GM18517 (cell line): Measurements from ENCODE around the gene KAT6B.
A peak's percentile ranks its signal among the peaks of the same experiment; 100 is the strongest.

ENCODE experiments used
- ATAC-seq: cut with Tn5 transposase; IDR thresholded peaks from one replicate; pipeline ENCODE4 v1.9.1; 2021; ENCODE audit warnings: mild to moderate bottlenecking, moderate library complexity; ENCODE audit not compliant: unreplicated experiment

Gene KAT6B

GRCh38 chr10:74977913-74978847 lies 151.8 kb downstream of the KAT6B start:
- peak; percentile 88 for ATAC-seq

GRCh38 chr10:74981831-74982633 lies 155.6 kb downstream of the KAT6B start:
- ATAC-seq = no peak

GRCh38 chr10:74982634-74982982 lies 156.2 kb downstream of the KAT6B start:
- ATAC-seq = no peak

GRCh38 chr10:74983383-74983782 lies 157.0 kb downstream of the KAT6B start:
- no peak for ATAC-seq

GRCh38 chr10:74987339-74988053 lies 161.1 kb downstream of the KAT6B start:
- ATAC-seq = no peak

GRCh38 chr10:74988054-74988775 lies 161.8 kb downstream of the KAT6B start:
- no peak for ATAC-seq

- no peak for ATAC-seq
These were observed 162.6 kb downstream of the KAT6B start for GRCh38 chr10:74988832-74989561.

- ATAC-seq = no peak
These were observed 165.0 kb downstream of the KAT6B start for GRCh38 chr10:74991435-74991834.

- ATAC-seq = no peak
These were observed 165.7 kb downstream of the KAT6B start for GRCh38 chr10:74992068-74992467.

GRCh38 chr10:74993649-74994048 lies 167.2 kb downstream of the KAT6B start:
- no peak for ATAC-seq

- peak; percentile 73 for ATAC-seq
These were observed 168.5 kb downstream of the KAT6B start for GRCh38 chr10:74994854-74995253.

GRCh38 chr10:74995806-74996205 lies 169.4 kb downstream of the KAT6B start:
- no peak for ATAC-seq

- no peak for ATAC-seq
These were observed 170.8 kb downstream of the KAT6B start for GRCh38 chr10:74997163-74997562.

GRCh38 chr10:75000748-75001321 lies 174.4 kb downstream of the KAT6B start:
- ATAC-seq = peak; percentile 85

GRCh38 chr10:75001715-75002350 lies 175.4 kb downstream of the KAT6B start:
- ATAC-seq = no peak

- no peak for ATAC-seq
These were observed 175.9 kb downstream of the KAT6B start for GRCh38 chr10:75002351-75002725.

- no peak for ATAC-seq
These were observed 176.7 kb downstream of the KAT6B start for GRCh38 chr10:75002967-75003594.

GRCh38 chr10:75003891-75004290 lies 177.5 kb downstream of the KAT6B start:
- no peak for ATAC-seq

GRCh38 chr10:75007646-75008045 lies 181.2 kb downstream of the KAT6B start:
- no peak for ATAC-seq
